Loucy (cell line): ENCODE data around the gene KIFAP3.

Experiments
- H2AFZ ChIP-seq: fragments of 200-600 bp; sonication (generic); 2 replicates; pipeline ENCODE4 v1.6.0; 2016; ENCODE audit warnings: antibody characterized with exemption, mild to moderate bottlenecking, low read length, moderate library complexity
- H3F3A ChIP-seq: fragments of 200-600 bp; 2 replicates; pipeline ENCODE4 v1.6.0; 2016; ENCODE audit warnings: antibody characterized with exemption, low read depth, mild to moderate bottlenecking
- H3K27me3 ChIP-seq: fragments of 200-600 bp; sonication (generic); 2 replicates; pipeline ENCODE4 v1.6.1; 2014; ENCODE audit warnings: low read length, mild to moderate bottlenecking; ENCODE audit not compliant: insufficient read depth, poor library complexity, severe bottlenecking
- H3K36me3 ChIP-seq: fragments of 200-600 bp; sonication (generic); 2 replicates; pipeline ENCODE4 v1.6.1; 2016; ENCODE audit warnings: low read length; ENCODE audit not compliant: insufficient read depth
- H3K4me1 ChIP-seq: fragments of 200-600 bp; sonication (generic); 2 replicates; pipeline ENCODE4 v1.5.1; 2014; ENCODE audit warnings: low read length, mild to moderate bottlenecking; ENCODE audit not compliant: insufficient read depth, poor library complexity, severe bottlenecking
- H3K4me2 ChIP-seq: fragments of 200-600 bp; sonication (generic); 2 replicates; pipeline ENCODE4 v1.6.0; 2014; ENCODE audit warnings: antibody characterized with exemption, low read length, low read depth, mild to moderate bottlenecking; ENCODE audit not compliant: poor library complexity, severe bottlenecking
- H3K4me3 ChIP-seq: fragments of 200-600 bp; sonication (generic); 2 replicates; pipeline ENCODE4 v1.5.1; 2014; ENCODE audit warnings: low read length, mild to moderate bottlenecking, mixed read lengths; ENCODE audit not compliant: poor library complexity, severe bottlenecking
- H3K79me2 ChIP-seq: fragments of 200-600 bp; sonication (generic); 2 replicates; pipeline ENCODE4 v1.6.1; 2014; ENCODE audit warnings: low read length; ENCODE audit not compliant: insufficient read depth
- H3K9ac ChIP-seq: fragments of 200-600 bp; sonication (generic); 2 replicates; pipeline ENCODE4 v1.6.0; 2014; ENCODE audit warnings: mild to moderate bottlenecking, low read depth, low read length, moderate library complexity; ENCODE audit not compliant: poor library complexity, severe bottlenecking
- H3K9me2 ChIP-seq: fragments of 200-600 bp; sonication (generic); replicated peaks from 2 replicates; pipeline ENCODE4 v1.6.1; 2016; ENCODE audit warnings: low read depth, low read length, mixed read lengths
- H3K9me3 ChIP-seq: fragments of 200-600 bp; sonication (generic); 2 replicates; pipeline ENCODE4 v1.6.1; 2014; ENCODE audit warnings: mild to moderate bottlenecking, antibody characterized with exemption, low read length, low read depth; ENCODE audit not compliant: insufficient read depth
- H4K20me1 ChIP-seq: fragments of 200-600 bp; sonication (generic); 2 replicates; pipeline ENCODE4 v1.6.0; 2014; ENCODE audit warnings: antibody characterized with exemption, low read length, mild to moderate bottlenecking; ENCODE audit not compliant: insufficient read depth, poor library complexity, severe bottlenecking
- EZH2phosphoT487 ChIP-seq: fragments of 200-600 bp; IDR thresholded peaks from 2 replicates; pipeline ENCODE4 v1.6.1; 2018; ENCODE audit warnings: antibody characterized with exemption, mild to moderate bottlenecking, moderate library complexity, borderline replicate concordance
- TF ChIP-seq, protein P1 (sequence below): fragments of 200-600 bp; sonication (generic); conservative IDR thresholded peaks from 2 replicates; pipeline ENCODE4 v1.5.1; 2014; ENCODE audit warnings: mild to moderate bottlenecking, antibody characterized with exemption, low read length

Gene KIFAP3

DNA sequence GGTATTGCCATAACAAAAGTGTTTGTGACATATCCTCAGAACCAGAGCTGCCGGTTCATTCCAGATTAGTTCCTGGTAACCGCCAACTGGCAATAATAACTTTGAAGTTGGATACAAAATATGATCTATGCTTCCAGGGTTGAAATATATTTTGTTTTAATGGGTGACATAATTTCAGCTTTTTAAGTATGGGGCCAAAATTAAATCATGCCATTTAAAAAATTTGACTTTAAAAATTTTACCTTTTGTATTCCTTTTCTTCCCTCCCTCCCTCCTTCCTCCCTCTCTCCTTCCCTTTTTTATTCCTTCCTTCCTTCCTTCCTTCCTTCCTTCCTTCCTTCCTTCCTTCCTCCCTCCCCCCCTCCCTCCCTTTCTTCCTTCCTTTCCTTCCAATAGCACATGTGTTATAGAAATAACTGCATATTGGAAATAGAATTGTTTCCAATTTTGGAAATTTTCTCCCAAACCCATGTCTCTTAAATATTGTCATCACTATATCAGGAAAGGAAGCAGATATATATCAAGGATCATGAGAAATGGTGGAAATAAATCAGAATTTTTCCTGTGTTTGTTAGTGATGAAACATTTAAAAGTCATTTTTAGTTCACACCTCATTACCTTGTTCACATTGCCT, 12.0 kb upstream of the KIFAP3 start:
- Histone ChIP-seq H3K9me3 (no peaks in the 10 kb centered on the region), H2AFZ (no peak overlapping the region), H3K4me3 (no peak overlapping the region), H3K36me3 (no peaks in the 10 kb centered on the region), H3K79me2 (no peaks in the 10 kb centered on the region), H3K9ac (no peak overlapping the region), H3K4me1 (no peaks in the 10 kb centered on the region), H4K20me1 (no peaks in the 10 kb centered on the region), H3K27me3 (no peaks in the 10 kb centered on the region), H3F3A (no peaks in the 10 kb centered on the region), H3K4me2 (no peak overlapping the region), H3K9me2 (no peaks in the 10 kb centered on the region)
- no peak for TF ChIP-seq EZH2phosphoT487
- TF ChIP-seq, protein P1, sequence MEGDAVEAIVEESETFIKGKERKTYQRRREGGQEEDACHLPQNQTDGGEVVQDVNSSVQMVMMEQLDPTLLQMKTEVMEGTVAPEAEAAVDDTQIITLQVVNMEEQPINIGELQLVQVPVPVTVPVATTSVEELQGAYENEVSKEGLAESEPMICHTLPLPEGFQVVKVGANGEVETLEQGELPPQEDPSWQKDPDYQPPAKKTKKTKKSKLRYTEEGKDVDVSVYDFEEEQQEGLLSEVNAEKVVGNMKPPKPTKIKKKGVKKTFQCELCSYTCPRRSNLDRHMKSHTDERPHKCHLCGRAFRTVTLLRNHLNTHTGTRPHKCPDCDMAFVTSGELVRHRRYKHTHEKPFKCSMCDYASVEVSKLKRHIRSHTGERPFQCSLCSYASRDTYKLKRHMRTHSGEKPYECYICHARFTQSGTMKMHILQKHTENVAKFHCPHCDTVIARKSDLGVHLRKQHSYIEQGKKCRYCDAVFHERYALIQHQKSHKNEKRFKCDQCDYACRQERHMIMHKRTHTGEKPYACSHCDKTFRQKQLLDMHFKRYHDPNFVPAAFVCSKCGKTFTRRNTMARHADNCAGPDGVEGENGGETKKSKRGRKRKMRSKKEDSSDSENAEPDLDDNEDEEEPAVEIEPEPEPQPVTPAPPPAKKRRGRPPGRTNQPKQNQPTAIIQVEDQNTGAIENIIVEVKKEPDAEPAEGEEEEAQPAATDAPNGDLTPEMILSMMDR, result no peak

DNA sequence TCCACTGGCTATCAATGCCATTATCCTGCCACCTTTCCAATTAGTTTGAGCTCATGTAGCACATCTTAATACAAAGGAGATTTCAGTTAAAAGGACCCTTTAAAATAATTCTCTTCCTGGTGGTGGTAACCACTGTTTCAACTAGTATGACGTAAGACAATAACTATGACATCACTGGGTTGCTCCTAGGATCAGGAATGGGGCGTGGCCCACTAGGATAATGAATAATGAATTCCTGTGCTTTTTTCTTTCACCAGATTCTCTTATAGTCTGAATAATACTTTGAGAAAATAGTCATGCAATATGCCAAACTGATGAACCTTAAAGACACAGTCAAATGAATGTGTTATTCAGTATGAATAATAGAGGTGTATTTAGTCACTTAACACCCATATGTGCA, 10.6 kb upstream of the KIFAP3 start:
- TF ChIP-seq EZH2phosphoT487, result no peak
- TF ChIP-seq, protein P1, result no peak
- Histone ChIP-seq H3K27me3 (no peaks in the 10 kb centered on the region), H3K9me2 (no peaks in the 10 kb centered on the region), H3K79me2 (no peaks in the 10 kb centered on the region), H3K4me1 (no peaks in the 10 kb centered on the region), H4K20me1 (no peaks in the 10 kb centered on the region), H3K9me3 (no peaks in the 10 kb centered on the region), H3F3A (no peaks in the 10 kb centered on the region), H3K4me3 (no peak overlapping the region), H3K36me3 (no peaks in the 10 kb centered on the region), H2AFZ (no peak overlapping the region), H3K9ac (no peak overlapping the region), H3K4me2 (no peak overlapping the region)

DNA sequence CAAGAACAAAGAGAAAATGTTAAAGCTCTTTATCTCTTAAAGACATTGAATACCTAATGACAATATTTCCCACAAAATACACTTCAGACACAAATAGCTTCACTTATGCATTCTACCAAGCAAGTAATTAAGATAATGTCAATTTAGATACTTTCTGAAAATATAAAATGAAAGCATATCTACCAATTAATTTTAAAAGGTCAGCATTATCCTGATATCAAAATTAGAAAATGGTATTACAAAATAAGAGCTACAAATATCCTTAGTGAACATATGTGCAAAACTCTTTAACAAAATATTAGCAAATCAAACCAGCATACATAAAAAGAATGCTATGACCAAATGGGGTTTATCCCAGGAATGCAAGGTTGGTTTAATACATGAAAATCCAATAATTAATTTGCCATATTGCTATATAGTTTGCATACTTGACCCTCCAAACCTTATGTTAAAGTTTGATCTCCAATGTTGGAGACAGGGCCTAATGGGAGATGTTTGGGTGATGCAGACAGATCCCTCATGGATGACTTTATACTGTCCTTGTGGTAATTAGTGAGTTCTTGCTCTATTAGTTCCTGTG, 4.2 kb upstream of the KIFAP3 start:
- Histone ChIP-seq H3F3A (no peaks in the 10 kb centered on the region), H3K79me2 (peaks cover 6% of the 10 kb centered on the region), H3K9me3 (peaks cover 10% of the 10 kb centered on the region; the same call in 1 of the 2 replicates), H3K9me2 (no peaks in the 10 kb centered on the region), H4K20me1 (no peaks in the 10 kb centered on the region), H3K27me3 (no peaks in the 10 kb centered on the region), H3K9ac (no peak overlapping the region), H3K4me1 (peaks cover 10% of the 10 kb centered on the region), H3K36me3 (no peaks in the 10 kb centered on the region), H3K4me3 (no peak overlapping the region), H2AFZ (no peak overlapping the region), H3K4me2 (no peak overlapping the region)
- no peak for TF ChIP-seq EZH2phosphoT487
- TF ChIP-seq, protein P1, result no peak
